Hippocampal formation (tissue), 2 donors: ENCODE results near the gene TMSB4X.
A peak's percentile ranks its signal among the peaks of the same experiment; 100 is the strongest.
"Not testable (repeated sequence)": the region's sequence is repeated elsewhere in the genome, so short reads cannot be mapped to it uniquely, and the experiment has no call there.

Source experiments
- DNase-seq, 2 donors: peaks; one replicate each; lab custom pipeline; 2025; lab: John Stamatoyannopoulos, UW

Gene TMSB4X

GRCh38 chrX:12974796-12975669 is at the start of gene TMSB4X:
TSS of gene TMSB4X (plus strand) at chrX:12975110.
- DNase-seq: peak; percentile 69 to 71

GRCh38 chrX:12929701-12930100 is 45.2 kb upstream of the TMSB4X start:
- DNase-seq: no peak

- DNase-seq: no peak
These were observed 44.8 kb upstream of the TMSB4X start for GRCh38 chrX:12930150-12930549.

GRCh38 chrX:12932244-12932643 is 42.7 kb upstream of the TMSB4X start:
- DNase-seq: no peak

GRCh38 chrX:12934850-12935249 is 40.1 kb upstream of the TMSB4X start:
- no peak for DNase-seq

- no peak for DNase-seq
These were observed 38.0 kb upstream of the TMSB4X start for GRCh38 chrX:12936947-12937346.

GRCh38 chrX:12940471-12940870 is 34.4 kb upstream of the TMSB4X start:
- DNase-seq: not testable (repeated sequence)

GRCh38 chrX:12943592-12943991 is 31.3 kb upstream of the TMSB4X start:
- not testable (repeated sequence) for DNase-seq

GRCh38 chrX:12944452-12944851 is 30.5 kb upstream of the TMSB4X start:
- DNase-seq: not testable (repeated sequence)

GRCh38 chrX:12945494-12945893 is 29.4 kb upstream of the TMSB4X start:
- no peak for DNase-seq

GRCh38 chrX:12946406-12946805 is 28.5 kb upstream of the TMSB4X start:
- DNase-seq: no peak

GRCh38 chrX:12946838-12947544 is 27.9 kb upstream of the TMSB4X start:
- peak; percentile 7 to 12 for DNase-seq

- DNase-seq: no peak
These were observed 27.2 kb upstream of the TMSB4X start for GRCh38 chrX:12947545-12948235.

- DNase-seq: no peak
These were observed 26.4 kb upstream of the TMSB4X start for GRCh38 chrX:12948495-12948894.

- DNase-seq: no peak
These were observed 25.5 kb upstream of the TMSB4X start for GRCh38 chrX:12949205-12949926.

GRCh38 chrX:12949927-12950656 is 24.8 kb upstream of the TMSB4X start:
- peak; percentile 40 to 61 for DNase-seq

- DNase-seq: no peak
These were observed 23.9 kb upstream of the TMSB4X start for GRCh38 chrX:12950851-12951594.

- DNase-seq: no peak
These were observed 23.3 kb upstream of the TMSB4X start for GRCh38 chrX:12951595-12951975.

- DNase-seq: no peak
These were observed 21.5 kb upstream of the TMSB4X start for GRCh38 chrX:12953420-12953819.

- DNase-seq: no peak
These were observed 20.5 kb upstream of the TMSB4X start for GRCh38 chrX:12954376-12954775.
